GM19463 (cell line): Measurements from ENCODE around the gene TNS3.

Experiments used
- ATAC-seq: cut with Tn5 transposase; IDR thresholded peaks from one replicate; pipeline ENCODE4 v1.9.1; 2021; ENCODE audit warnings: mild to moderate bottlenecking, moderate library complexity; ENCODE audit not compliant: unreplicated experiment

Gene TNS3

GRCh38 chr7:47438411-47439029 lies 143.4 kb downstream of the TNS3 start:
- ATAC-seq = no peak

DNA sequence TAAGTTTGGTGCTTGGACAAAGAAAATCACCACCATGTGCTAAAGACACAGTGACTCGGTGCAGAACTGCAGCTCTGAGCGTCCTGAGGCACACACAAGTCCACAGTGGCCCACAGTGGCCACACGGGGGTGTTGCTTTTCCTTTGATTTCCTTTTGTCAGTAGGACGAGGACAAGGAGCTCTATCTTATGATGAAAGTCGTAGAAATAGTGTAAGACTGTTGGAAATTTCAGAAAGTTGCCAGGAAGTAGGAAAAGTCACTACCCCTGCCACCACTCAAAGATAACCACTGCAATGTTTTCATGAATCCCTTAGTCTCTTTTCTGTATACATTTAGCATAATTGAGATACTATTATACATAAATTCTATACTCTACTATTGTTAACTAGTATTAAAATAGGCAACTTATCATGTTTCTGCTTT lies 146.0 kb downstream of the TNS3 start:
- ATAC-seq = no peak

DNA sequence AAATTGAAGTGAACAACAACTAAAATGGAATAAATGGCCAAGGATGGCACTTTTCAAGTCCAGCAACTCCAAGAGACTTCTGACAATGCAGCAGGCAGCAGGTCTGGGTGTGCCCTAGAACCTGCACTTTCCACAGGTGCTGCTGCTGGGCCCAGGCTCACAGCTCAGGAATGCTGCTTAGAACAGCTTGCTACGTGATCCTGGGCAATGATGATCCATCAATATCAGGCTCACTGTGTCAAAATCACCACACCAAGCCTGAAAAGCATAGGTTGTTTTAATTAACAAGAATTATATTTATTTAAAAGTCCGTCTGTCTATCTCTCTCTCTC lies 148.4 kb downstream of the TNS3 start:
- ATAC-seq = no peak

DNA sequence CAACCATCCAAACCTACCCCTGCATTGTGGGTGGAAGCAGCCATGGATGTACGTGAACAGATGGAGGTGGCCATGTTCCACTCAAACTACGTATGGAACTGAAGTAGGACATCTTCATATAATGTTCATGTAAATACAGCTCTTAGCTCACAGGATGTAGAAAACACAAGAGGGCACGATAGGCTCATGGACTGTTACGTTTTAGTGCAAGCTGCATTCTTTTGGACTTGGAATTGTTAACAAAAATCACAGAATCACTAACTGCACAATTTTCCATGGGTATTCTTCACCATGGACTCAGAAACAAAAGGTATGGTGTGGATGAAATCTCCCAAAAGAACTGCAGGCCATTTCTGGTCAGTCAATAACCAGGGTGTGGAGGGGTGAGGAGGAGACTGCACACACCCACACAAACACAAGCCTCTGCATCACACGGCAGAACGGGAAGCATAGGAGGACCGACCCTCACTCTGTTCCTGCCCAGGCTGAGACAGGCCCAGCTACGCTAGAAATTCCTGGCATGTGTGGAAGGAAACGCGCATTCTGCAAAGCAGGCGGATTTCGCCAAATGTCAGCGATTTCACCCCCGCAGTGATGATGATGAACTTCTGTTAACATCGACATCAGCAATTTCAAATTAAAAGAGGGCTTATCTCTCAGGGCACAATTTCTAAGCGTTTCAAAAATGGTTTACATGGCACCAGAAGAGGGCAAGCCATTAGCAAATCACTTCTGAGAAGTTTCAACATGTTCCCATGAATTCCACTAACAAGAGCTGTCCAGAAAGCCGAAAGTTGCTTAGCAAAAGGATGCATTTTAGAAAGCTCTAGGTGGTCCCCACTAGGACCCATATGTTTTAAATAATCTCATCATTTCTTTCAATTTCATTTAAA lies 149.0 kb downstream of the TNS3 start:
- no peak for ATAC-seq

DNA sequence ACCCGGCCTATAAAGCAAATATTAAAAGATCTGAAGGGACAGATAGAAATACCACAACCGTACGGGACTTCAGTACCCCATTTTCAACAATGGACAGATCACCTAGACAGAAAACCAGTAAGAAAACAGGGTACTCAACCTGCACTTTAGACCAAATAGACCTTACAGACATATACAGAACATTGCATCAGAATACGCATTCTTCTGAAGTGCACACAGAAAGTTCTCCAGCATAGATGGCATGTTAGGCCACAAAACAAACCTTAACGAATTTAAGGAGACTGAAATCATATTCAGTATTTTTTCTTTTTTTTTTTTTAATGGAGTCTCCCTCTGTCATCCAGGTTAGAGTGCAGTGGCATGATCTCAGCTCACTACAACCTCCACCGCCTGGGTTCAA lies 151.5 kb downstream of the TNS3 start:
- no peak for ATAC-seq

DNA sequence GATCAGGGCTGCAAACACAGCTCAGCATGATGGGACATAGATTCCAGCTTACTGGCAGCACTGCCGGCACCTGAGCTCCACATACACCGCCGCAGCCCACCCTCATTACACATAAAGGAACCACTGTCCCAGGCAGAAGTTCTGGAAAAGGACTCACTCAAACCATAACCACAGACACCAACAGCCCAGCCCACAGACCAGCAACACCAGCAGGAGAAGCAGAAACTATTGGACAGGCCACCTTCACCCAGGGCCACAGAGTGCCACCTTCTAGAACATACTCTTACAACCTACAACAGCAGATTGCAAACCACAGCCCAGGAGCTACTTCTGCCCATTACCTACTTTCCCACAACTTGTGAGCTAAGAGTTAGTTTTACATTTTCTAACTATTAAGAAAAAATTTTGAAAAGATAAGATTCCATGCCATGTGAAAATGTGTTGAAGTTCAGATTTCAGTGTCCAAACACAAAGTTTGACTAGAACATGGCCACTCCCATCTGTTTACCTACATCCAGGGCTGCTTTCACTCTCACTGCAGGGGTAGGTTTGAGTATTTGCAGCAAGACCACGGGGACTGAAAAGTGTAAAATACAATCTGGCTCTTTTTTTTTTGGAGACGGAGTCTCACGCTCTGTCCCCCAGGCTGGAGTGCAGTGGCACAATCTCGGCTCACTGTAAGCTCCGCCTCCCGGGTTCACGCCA lies 153.0 kb downstream of the TNS3 start:
- ATAC-seq = no peak

- ATAC-seq = no peak
Measured at GRCh38 chr7:47428052-47428767, 153.7 kb downstream of the TNS3 start.

DNA sequence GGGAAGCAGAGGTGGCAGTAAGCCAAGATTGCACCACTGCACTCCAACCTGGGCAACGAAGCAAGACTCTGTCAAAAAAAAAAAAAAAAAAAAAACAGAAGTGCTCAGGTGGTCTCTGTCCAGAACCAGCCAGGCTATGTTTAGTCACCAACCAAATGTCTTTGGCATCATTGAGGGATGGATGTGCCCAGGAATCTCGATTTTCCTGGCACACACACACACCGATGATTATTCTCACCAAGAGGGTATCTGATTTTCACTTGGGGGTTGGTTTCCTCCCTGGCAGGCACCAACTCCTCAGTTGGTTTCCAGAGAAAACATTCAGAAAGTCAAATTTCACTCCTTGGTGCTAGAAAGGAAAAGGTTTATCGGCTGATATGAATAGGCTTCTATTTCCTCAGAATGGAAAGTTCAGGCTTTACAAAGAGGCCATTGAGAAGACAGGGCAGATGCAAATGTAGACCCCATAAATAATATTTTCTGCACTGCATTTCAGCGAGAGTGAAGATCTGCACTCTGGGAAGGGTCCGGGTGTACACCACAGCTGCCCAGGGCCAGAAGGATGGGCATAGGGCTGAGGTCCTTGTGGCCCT lies 154.8 kb downstream of the TNS3 start:
- no peak for ATAC-seq

DNA sequence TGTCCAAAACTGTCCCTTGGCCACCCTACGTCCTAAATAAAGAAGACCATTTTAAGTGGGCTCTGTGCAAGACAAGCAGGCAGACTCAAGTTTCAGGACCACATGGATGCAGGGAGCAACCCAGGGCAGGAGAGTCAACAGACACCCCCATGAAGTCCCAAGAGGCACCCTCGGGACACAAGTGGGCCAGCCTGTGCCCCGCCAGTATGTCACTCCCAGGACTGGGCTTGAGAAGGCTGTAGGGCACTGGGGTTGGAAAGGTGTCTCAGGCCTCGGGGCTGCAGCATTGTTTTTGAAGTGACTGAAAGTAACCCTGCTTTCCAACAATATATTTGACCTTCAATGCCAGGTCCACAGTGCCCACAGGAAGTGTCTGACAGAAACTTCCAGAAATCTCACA lies 157.4 kb downstream of the TNS3 start:
- no peak for ATAC-seq

DNA sequence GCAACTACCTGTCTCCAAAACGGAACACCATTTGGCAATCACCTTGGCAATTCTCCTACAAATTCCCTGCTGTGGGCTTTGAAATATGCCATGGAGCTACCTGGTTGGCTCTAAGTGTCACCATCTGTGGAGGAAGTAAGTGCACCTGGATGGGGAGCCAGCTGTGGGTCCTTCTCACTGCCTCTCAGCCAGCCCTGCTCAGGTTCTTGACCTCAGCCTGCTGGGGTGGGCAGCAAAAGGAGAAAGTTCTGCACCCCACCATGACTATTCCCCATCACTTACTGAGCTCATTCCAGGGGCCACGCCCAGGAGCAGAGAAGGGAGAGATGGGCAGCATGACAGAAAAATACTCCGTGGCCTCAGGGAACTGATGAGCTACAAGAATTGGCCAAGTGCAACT lies 158.7 kb downstream of the TNS3 start:
- ATAC-seq = no peak

DNA sequence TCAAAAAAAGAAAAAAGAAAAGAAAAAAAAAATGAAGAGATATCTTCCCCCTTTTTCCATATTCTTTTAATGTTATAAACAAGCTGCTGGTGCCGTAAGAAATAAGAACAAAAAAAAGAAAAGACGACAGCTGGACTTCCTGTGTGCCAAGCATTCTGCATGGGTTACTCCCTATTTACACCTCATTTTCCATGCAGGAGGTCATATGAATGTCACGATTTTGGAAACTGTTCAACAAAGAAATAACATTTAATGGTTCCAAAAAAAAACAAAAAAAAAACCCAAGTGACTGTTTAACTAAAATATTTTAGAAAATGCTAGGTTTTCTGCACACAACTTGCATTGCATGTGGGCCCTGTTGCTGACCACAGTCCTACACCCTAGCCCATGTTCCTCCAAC lies 159.3 kb downstream of the TNS3 start:
- ATAC-seq = no peak

GRCh38 chr7:47421456-47421855 lies 160.5 kb downstream of the TNS3 start:
- ATAC-seq = no peak

GRCh38 chr7:47420122-47420780 lies 161.7 kb downstream of the TNS3 start:
- no peak for ATAC-seq

- ATAC-seq = no peak
Measured at GRCh38 chr7:47419471-47419870, 162.4 kb downstream of the TNS3 start.

DNA sequence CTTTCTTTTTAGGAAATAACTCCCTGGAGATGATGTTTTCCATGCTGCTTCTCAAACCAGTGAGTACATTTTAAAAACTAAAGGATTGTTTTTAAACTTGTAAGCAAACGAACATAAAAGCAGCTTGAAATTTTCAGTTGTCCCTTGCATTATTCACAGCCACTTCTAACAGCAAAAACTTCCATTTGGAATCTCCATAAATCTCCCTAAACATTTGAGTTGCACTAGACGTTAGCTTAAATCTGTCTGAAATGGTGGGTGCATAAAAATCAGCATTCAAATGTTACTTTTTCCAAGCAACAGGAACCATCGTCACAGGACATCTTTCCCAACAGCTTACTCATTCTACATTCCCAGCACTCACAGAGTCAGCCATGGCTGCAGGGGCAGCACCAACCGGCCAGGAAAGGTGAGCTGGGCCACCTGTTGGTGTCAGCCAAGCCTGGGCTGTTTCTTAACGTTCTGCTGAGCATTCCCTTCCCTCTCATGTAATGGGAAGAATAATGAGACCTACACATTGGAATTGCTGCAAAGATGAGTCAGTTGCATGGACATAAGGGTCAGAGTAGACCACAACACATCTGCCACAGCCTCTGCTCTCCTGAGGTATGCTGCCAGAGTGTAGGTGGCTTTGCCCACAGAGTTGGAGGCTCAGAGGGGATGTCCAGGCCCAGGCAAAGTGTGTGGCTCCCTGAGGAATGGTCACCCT lies 163.2 kb downstream of the TNS3 start:
- no peak for ATAC-seq

DNA sequence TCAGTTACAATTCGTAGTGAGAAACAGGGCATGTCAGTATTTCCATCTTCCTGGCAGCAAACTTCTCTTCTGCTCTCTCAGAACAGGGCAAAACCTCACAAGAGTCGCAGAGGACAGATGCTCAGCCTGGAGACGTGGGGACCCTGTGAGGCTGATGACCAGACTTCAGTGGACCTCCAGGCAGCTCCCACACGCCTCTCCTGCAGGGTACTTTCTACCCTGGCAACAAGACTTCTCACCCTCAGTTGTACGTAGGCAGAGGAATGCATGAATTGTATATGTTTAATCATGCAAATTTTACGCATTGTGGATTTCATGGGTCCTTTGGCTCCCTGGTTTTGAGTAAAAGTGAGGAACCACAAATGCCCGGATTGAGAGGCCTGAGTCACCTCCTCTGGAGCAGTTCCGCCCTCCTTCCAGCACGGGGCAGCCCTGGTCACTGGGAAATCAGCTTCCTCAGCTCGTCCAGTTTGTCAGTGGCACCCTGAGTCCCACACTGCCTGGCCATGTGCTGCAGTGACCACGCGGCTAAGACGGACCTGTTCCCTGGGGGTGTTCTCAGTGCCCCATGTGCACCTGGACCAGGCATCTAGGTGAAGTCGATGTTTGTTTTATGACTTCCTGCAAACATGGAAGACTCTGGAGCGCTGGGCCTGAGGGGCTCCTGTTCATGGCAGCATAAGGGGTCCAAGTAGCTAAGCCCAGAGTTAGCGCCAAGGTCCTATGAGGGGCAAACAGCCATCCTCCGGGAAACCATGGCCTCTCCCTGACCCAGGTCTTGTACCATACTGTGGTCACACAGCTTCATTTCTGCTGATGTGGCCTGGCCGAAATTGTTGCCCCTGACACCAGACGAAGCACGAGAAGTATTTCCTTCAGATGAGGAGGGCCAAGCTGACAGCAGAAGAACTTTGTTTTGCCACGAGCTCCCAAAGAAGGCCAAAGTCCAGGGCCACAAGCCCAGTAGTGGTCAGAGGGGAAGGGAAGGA lies 165.1 kb downstream of the TNS3 start:
- no peak for ATAC-seq

DNA sequence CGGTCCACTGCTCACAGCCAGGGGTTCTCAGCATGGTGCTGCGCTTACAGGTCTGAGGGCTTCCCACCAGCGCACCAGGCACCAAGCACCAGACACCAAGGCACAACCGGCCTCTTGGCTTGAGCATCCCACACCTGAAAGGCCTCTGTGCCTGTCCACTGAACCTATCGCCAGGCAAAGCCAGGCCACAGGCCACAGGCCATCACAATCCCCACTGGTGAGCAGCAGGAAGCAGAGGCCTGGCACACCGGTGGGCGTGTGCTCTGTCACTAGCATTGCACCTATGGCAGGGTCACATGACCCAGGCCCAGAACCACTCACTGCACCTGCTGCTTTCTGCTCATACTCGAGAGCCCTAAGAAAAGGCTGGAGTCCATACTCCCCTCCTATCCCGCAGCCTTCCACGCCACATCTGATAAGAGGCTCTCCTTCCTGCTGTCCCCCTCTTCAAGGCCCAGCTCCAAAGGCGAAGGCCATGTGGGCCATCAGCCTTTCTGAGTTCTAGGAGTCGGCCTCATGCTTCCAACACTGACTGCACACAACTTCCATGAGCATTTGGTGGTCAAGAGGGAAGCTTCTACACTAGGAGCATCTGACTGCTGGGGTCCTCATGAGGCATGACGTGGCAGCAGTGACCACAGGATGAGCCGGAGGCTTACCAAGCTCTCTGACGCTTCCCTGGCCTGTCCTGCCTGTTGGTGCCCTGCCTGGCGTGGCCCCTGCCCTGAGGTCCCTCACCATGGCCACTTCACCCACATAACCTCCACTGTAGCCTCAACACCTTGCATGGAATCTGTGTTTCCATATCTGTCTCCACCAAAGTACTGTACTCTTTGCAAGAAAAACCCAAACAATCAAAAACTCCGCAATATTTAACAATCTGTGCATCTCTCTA lies 166.3 kb downstream of the TNS3 start:
- no peak for ATAC-seq
